Activated CD8-positive, alpha-beta memory T cell treated with anti-CD3 and anti-CD28 coated beads for 48 hours (primary cell): ENCODE results near the gene FLOT2.
A peak's percentile ranks its signal among the peaks of the same experiment; 100 is the strongest.
"Not testable (repeated sequence)": the region's sequence is repeated elsewhere in the genome, so short reads cannot be mapped to it uniquely, and the experiment has no call there.

Experiments
- DNase-seq, 3 experiments: peaks; one replicate each; pipeline ENCODE4 v3.0.0-alpha.2; 2020; ENCODE audit warnings: low read depth in 2 of 3, low spot score in 2 of 3

Gene FLOT2

DNA sequence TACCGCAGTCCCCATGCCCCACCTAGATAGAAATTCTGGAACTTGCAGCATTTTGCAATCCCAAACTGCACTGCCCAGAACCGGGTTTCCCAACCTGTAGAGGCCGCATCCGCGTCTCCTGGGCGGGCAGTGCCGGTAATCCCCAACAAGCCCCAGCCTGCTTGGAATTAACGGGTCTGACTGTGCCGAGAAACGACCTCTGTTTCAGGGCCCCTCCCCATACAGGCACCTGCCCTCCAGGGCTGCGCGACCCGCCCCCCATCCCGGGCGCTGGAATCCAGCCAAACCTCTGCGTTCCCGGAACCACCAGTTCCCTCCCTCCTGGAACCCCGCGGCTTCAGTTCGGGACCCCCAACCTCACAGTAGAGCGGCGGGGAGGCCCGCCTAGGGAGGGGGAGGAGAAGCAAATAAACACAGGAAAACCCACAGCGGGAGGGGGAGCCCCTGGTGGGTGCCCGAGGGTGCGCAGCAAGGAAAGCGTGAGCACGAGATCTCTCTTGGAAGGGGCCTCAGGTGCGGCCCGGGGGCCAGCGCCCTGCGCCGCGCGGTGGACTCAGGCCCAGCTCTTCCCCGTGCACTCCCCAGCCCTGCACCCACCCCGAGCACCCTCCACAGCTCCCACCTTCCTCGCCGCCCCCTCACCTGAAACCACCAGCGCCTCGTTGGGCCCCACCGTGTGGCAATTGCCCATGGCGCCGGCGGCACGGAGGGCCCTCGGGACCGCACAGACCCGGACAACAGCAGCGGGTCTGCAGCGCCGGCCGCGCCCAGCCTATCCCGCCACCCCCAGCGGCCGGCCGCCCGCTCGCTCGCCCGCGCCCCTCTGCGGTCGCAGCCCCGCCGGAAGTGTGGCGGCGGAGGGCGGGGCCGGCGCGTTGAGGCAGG is at the start of gene FLOT2:
Gene FLOT2 (minus strand): TSS at position 850 of the 885 bp plus-strand sequence. CDS start 159 bp downstream, at position 691.
- DNase-seq: peak; percentile 24 to 52 (median 40)

GRCh38 chr17:28946239-28946638 is 48.7 kb upstream of the FLOT2 start:
- DNase-seq: no peak

- DNase-seq: no peak
Measured at GRCh38 chr17:28944862-28945741, 47.6 kb upstream of the FLOT2 start.

DNA sequence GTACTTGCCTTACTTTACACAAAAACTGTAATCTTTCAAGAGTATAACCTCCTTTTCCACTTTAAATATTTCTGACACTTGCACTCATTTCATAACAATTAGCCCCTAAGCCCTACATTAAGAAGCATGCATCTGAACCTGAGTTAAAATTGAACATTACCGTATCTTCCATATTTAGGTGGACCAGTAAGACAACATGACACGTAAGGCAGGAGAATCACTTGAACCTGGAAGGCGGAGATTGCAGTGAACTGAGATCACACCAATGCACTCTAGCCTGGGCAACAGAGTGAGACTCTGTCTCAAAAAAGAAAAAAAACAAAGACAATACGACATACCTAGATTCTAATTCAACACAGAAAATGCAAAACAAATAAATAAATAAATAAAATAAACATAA is 46.8 kb upstream of the FLOT2 start:
- DNase-seq: no peak

- DNase-seq: no peak
Measured at GRCh38 chr17:28942925-28943324, 45.4 kb upstream of the FLOT2 start.

DNA sequence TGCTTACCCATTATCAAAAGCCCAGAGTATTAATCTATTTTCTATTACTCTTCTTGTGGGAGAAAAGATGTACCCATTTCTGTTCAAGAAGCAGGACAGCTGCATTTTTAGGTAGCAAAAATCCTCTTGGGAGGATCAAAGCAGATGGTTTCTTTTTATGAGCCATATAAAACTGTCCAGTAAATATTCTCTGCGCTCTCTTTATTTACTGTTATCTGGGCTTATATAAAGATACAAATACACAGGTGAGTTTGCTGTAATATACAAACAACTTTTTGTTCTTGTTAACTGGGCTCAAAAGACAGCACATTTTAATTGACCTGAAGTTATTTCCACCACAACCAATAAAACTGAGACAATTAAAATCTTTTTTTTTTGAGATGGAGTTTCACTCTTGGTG is 43.7 kb upstream of the FLOT2 start:
- DNase-seq: no peak

DNA sequence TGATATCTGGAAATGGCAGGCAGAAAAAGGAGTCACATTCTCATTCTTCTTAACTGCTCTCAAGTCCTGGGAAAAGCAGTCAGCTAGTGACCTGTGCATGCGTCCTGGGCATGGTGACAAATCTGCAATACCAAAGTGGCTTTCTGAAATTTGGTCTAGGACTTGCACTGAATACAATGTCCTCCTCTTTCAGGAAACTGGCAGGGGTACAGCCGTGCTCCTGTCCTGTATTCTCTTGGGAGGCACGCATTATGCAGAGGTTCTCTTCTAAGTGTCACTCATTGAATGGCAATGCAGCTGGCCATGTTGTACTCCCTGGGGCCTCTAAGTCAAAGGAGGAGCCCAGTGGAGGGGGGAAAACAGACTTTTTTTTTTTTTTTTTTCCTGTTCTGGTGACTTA is 43.1 kb upstream of the FLOT2 start:
- no peak for DNase-seq

GRCh38 chr17:28940142-28940541 is 42.6 kb upstream of the FLOT2 start:
- no peak for DNase-seq

DNA sequence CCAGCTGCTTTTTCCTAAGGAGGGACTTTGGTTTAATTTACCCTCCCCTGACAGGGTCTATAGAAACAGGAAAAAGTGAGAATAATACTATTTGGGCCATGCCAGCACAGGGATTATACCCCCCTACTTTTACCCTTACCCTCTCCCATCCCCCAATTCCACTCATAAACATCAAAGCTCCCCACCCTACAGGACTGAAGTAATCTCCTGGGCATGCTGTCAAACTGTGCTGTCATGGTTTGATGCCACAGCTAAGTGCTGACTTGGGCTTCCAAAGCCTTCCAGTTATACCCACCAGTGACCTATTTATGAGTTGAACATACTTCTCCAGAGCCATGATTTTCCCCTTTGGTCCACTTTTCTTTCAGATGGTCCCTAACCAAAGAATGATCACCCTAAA is 41.0 kb upstream of the FLOT2 start:
- no peak for DNase-seq

- DNase-seq: no peak
Measured at GRCh38 chr17:28937044-28937729, 39.7 kb upstream of the FLOT2 start.

DNA sequence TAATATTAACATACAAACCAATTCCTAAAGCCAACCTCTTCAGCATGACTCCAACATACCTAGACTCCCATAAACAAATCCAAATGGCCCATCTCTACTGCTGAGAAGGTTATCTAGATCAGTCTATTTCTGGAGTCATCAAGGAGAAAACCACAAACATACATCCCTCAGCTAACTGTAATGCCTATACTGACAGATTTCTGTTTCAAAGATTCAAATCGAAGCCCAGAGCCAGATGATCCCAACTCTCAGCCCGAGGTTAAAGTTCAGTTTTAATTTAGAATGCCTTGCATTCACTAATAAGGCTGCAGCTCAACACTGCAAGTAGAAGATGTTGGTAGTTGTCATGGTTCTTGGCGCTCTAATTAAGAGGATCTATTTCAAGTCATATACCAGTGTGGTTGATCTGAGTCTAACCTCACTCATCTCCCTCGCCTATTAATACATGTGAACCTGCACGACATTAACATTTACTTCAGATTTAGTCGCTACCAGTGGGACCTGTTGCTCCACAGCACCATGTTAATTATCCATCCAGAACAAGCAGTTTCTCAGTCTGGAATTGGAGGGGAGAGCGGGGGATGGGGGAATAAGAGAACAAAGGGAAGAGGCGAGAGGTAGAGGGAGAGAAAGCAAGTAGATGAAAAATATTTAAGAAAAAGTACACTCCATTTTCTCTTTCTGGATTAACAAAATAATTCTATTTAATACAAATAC is 38.4 kb upstream of the FLOT2 start:
- no peak for DNase-seq

GRCh38 chr17:28934508-28934907 is 37.0 kb upstream of the FLOT2 start:
- DNase-seq: not testable (repeated sequence)

DNA sequence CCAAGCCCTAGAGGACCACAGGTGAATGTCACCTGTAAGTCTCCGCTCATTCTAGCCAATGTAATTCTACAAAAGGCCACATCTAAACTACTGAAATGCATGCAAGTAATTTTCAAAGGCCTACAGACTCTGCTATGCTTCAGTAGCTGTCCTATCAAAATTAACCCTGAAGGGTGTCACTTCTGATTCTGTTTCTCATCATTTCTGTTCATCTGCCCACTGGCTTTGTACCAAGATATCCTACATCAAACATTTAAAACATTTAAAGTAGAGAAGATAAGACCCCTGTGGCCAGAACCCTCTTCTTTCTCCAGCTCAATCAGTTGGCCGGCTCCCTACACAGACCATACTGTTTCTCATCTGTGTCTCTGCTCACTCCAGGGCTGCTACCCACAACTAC is 32.3 kb upstream of the FLOT2 start:
- DNase-seq: no peak

GRCh38 chr17:28928061-28928460 is 30.5 kb upstream of the FLOT2 start:
- DNase-seq: no peak

- no peak for DNase-seq
Measured at GRCh38 chr17:28926786-28927185, 29.3 kb upstream of the FLOT2 start.

DNA sequence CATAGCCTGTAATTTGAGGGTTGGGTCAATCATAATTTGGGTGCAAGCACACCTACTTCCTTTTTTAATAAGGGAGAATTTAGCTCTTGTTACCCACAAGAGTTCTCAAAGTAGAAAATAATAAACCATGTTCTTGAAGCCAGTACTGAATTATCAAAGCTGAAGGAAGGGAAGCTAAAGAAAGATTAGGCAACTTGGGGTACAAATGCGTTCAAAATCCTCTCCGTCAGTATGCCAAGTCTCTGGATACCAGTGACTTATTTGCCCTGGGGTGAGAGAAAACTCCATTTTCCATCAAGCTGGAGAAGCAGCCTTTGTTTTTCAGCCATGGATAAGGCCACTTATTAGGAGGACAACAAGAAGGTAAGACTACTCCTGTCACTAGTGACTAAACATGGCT is 28.8 kb upstream of the FLOT2 start:
- DNase-seq: no peak

GRCh38 chr17:28925912-28926365 is 28.4 kb upstream of the FLOT2 start:
- DNase-seq: no peak

- DNase-seq: no peak
Measured at GRCh38 chr17:28920201-28920600, 22.7 kb upstream of the FLOT2 start.

GRCh38 chr17:28918295-28918694 is 20.8 kb upstream of the FLOT2 start:
- DNase-seq: no peak

DNA sequence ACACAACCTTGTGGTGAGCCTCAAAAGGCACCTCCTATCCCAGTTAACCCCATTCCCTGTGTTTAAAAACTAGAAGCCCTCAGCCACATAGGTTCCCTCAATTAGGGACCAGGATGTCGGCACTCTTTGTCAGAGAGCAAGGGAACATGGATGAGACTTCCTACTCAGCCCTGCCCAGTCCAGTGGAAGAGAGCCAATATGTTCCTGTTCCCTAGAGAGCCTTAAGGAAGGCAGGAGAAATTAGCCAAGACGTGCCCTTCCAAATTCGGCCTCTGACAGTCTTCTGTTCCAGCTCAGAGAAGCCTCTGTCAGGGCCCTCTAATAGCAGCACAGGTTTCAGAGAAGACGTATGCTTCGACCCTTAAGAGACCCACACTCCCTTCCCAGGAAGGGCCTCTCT is 19.9 kb upstream of the FLOT2 start:
- no peak for DNase-seq

DNA sequence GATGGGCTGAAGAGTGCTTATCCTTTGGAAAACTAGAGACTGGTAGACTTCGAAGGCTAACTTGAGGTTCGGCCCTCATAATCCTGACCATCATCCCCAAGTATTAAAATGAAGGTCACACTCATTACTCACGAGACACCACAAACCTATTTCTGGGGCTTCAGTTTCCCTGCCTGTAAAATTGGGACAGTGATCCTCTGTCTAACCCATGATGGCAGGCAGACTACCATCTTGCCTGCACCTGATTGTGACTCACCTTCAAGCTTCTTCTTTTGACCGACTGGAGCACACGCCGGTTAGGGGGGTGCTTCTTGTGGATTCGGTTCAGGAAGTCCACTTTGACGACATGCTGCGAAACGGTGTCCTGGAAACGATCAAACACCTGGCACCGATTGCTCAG is 19.5 kb upstream of the FLOT2 start:
- no peak for DNase-seq
